Activated CD8-positive, alpha-beta T cell treated with anti-CD3 and anti-CD28 coated beads for 36 hours (primary cell): ENCODE data around the gene NOVA2. TPM values are rescaled to one million over a fixed set of nuclear protein-coding genes. Genes with fewer than 3 reads are reported as not detected.

Experiments used
- ATAC-seq: fragments of 200-7000 bp; cut with Tn5 transposase; one replicate; pipeline ENCODE4 v1.10.0; 2021; ENCODE audit warnings: mild to moderate bottlenecking, moderate library complexity
- CTCF ChIA-PET: fragments of 350-600 bp; sonication (Branson Sonifier 250); formaldehyde crosslinking; loops from one replicate; lab custom pipeline; 2021; ENCODE audit warnings: antibody characterized with exemption; lab: Charles Lee
- POLR2A ChIA-PET: fragments of 350-600 bp; sonication (Branson Sonifier 250); formaldehyde crosslinking; loops from one replicate; lab custom pipeline; 2021; ENCODE audit warnings: antibody characterized with exemption; lab: Charles Lee
- DNase-seq: peaks from one replicate; pipeline ENCODE4 v3.0.0-alpha.2; 2020
- H3K27ac Mint-ChIP-seq: one replicate; pipeline ENCODE4 v1.8.0; 2021; ENCODE audit warnings: mild to moderate bottlenecking, mixed read lengths
- H3K27me3 Mint-ChIP-seq: one replicate; pipeline ENCODE4 v1.8.0; 2021; ENCODE audit warnings: mixed read lengths
- H3K36me3 Mint-ChIP-seq: one replicate; pipeline ENCODE4 v1.8.0; 2021; ENCODE audit warnings: low read depth, mixed read lengths
- H3K4me1 Mint-ChIP-seq: one replicate; pipeline ENCODE4 v1.8.0; 2021; ENCODE audit warnings: low read depth, mixed read lengths
- H3K4me3 Mint-ChIP-seq: one replicate; pipeline ENCODE4 v1.8.0; 2021; ENCODE audit warnings: mild to moderate bottlenecking, moderate library complexity, mixed read lengths
- H3K9me3 Mint-ChIP-seq: one replicate; pipeline ENCODE4 v1.8.0; 2021; ENCODE audit warnings: mixed read lengths
- CTCF ChIP-seq: fragments of 200-600 bp; IDR thresholded peaks from one replicate; pipeline ENCODE4 v1.8.0; 2022; ENCODE audit warnings: antibody characterized with exemption, mild to moderate bottlenecking
- intact Hi-C: fragments of 100-400 bp; cut with micrococcal nuclease; formaldehyde crosslinking; loops from one replicate; pipeline ENCODE4 v1.10.0; 2022
- total RNA-seq, 2 experiments: library from RNA; stranded (reverse); gene quantifications; one replicate each; pipeline ENCODE4 v1.2.3, GENCODE V29; 2021

NOVA2 gene
- total RNA-seq, 2 experiments from 2014 or later, result not detected

- Mint-ChIP-seq H3K27ac (no peak overlapping the region), H3K36me3 (no peaks in the 10 kb centered on the region), H3K27me3 (no peaks in the 10 kb centered on the region), H3K4me3 (no peak overlapping the region), H3K4me1 (peaks cover 41% of the 10 kb centered on the region), H3K9me3 (no peaks in the 10 kb centered on the region)
- no peak for ATAC-seq
- intact Hi-C loops, result no loop called here
- ChIA-PET CTCF (interaction anchor here (0.7 kb wide), 1 partner anchor 180 kb away, joined by 3 read pairs; no protein-coding TSS in a partner anchor), POLR2A (no interaction called here)
- no peak for DNase-seq
- no peak for TF ChIP-seq CTCF
These were observed 23.3 kb upstream of the NOVA2 start for GRCh38 chr19:45996933-45997332.

GRCh38 chr19:45995715-45996385 is 22.2 kb upstream of the NOVA2 start:
- no peak overlapping the region for H3K4me3 Mint-ChIP-seq
- ChIA-PET POLR2A (interaction anchor here (0.5 to 2.2 kb wide), 7 partner anchors 14 to 359 kb away, joined by 3 to 13 read pairs (median 3); partner anchors contain the start of gene IRF2BP1), CTCF (interaction anchor here (1.0 to 1.8 kb wide), 8 partner anchors 14 to 269 kb away, joined by 3 to 14 read pairs (median 4); partner anchors contain the start of genes IRF2BP1 and SIX5)
- DNase-seq (no peak), ATAC-seq (no peak)
- H3K27ac Mint-ChIP-seq, result no peak overlapping the region
- no peaks in the 10 kb centered on the region for H3K9me3 Mint-ChIP-seq
- peaks cover 39% of the 10 kb centered on the region for H3K4me1 Mint-ChIP-seq
- no peak for TF ChIP-seq CTCF
- no peaks in the 10 kb centered on the region for H3K36me3 Mint-ChIP-seq
- intact Hi-C loops, result no loop called here
- H3K27me3 Mint-ChIP-seq, result no peaks in the 10 kb centered on the region

DNA sequence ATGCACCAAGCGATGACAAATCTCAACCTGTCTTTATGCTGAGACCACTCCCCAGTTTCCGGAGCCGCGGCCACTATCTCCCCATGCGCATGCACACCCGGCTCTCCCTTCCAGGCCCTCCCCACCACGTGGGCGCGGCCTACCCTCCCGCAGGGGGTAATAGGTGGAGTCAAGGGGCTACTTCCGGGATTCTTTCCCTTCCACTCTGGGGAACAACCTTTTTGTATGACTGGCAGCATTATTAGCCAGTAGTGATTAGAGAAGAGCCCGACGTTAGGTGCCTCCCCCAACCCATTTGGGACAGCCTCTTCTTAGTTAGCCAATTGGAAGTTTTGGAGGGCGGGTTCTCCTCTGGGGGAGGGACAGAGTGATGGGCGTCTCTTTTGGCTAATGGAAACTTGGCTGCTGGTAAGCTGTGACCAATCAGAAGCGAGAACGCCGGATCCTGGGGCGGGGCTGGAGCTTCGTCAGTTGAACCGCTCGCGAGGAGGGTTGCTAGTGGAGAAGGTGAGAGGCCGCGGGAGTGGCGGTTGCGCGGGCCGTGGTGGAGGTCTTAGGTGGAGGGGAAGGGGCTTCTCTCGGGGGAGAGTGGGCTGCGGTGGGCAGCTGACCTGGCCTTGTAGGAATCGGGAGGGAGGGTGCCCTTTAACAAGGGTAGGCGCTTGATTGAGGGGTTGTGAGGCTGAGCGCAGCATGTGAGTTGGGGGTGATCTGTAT is 21.5 kb upstream of the NOVA2 start, which contains the start of gene CCDC61:
TSS of gene CCDC61 (plus strand) at position 470 of the 717 bp plus-strand sequence. CDS start 7,552 bp downstream, outside the sequence.
- DNase-seq, result peak; percentile 97
- ChIA-PET CTCF (interaction anchor here (1.0 to 1.8 kb wide), 10 partner anchors 11 to 270 kb away, joined by 3 to 14 read pairs (median 4); partner anchors contain the start of genes IRF2BP1 and SIX5), POLR2A (interaction anchor here (0.7 to 2.2 kb wide), 5 partner anchors 15 to 359 kb away, joined by 3 to 13 read pairs (median 4); partner anchors contain the start of gene IRF2BP1)
- peak; percentile 98 for ATAC-seq
- Mint-ChIP-seq H3K36me3 (no peaks in the 10 kb centered on the region), H3K4me1 (peaks cover 32% of the 10 kb centered on the region), H3K27ac (no peak within 1 kb of the TSS), H3K27me3 (peaks cover 2% of the 10 kb centered on the region), H3K9me3 (no peaks in the 10 kb centered on the region), H3K4me3 (no peak within 1 kb of the TSS)
- intact Hi-C loops, result no loop called here
- TF ChIP-seq CTCF, result no peak

GRCh38 chr19:45994456-45994997 is 20.9 kb upstream of the NOVA2 start:
- ATAC-seq (peak; percentile 2), DNase-seq (no peak)
- POLR2A ChIA-PET, result interaction anchor here (2.2 kb wide), 1 partner anchor 109 kb away, joined by 13 read pairs; the partner anchor contains the start of gene IRF2BP1
- intact Hi-C loops, result no loop called here
- no peaks in the 10 kb centered on the region for H3K36me3 Mint-ChIP-seq
- H3K27me3 Mint-ChIP-seq, result peaks cover 6% of the 10 kb centered on the region
- no peak overlapping the region for H3K27ac Mint-ChIP-seq
- peaks cover 25% of the 10 kb centered on the region for H3K4me1 Mint-ChIP-seq
- no peaks in the 10 kb centered on the region for H3K9me3 Mint-ChIP-seq
- CTCF ChIA-PET, result interaction anchor here (1.0 to 1.8 kb wide), 11 partner anchors 11 to 270 kb away, joined by 3 to 14 read pairs (median 3); partner anchors contain the start of genes IRF2BP1, MYPOP and SIX5
- H3K4me3 Mint-ChIP-seq, result no peak overlapping the region
- no peak for TF ChIP-seq CTCF
